Upper lobe of right lung (tissue), 1 donor: Measurements from ENCODE around the gene PTPRN2. TPM values are rescaled to one million over a fixed set of nuclear protein-coding genes. Genes with fewer than 3 reads are reported as not detected.

Experiments used
- ATAC-seq: fragments of 200-7000 bp; cut with Tn5 transposase; one replicate; pipeline ENCODE4 v1.9.1; 2020; ENCODE audit warnings: mild to moderate bottlenecking, moderate library complexity
- DNase-seq: peaks from one replicate; pipeline ENCODE4 v3.0.0-alpha.2; 2020
- H3K27ac ChIP-seq: fragments of 200-600 bp; one replicate; pipeline ENCODE4 v1.8.0; 2022
- H3K27me3 ChIP-seq: fragments of 200-600 bp; one replicate; pipeline ENCODE4 v1.8.0; 2022; ENCODE audit warnings: mild to moderate bottlenecking
- H3K36me3 ChIP-seq: fragments of 200-600 bp; one replicate; pipeline ENCODE4 v1.8.0; 2022
- H3K4me1 ChIP-seq: fragments of 200-600 bp; one replicate; pipeline ENCODE4 v1.8.0; 2022
- H3K4me3 ChIP-seq: fragments of 200-600 bp; one replicate; pipeline ENCODE4 v1.8.0; 2022; ENCODE audit warnings: mild to moderate bottlenecking
- H3K9me3 ChIP-seq: fragments of 200-600 bp; one replicate; pipeline ENCODE4 v1.8.0; 2022
- CTCF ChIP-seq: fragments of 200-600 bp; IDR thresholded peaks from one replicate; pipeline ENCODE4 v1.8.0; 2022; ENCODE audit warnings: antibody characterized with exemption
- intact Hi-C: fragments of 100-400 bp; cut with DNase I; formaldehyde crosslinking; loops from one replicate; pipeline ENCODE4 v1.11.0; 2022
- total RNA-seq: library from RNA; stranded (reverse); fragmentation: NEBNext Ultra II Directional; extraction: Animal tissue kit (Norgen Biotek cat#: 25700); gene quantifications from one replicate; pipeline ENCODE4 v1.2.1, GENCODE V29; 2021
- donor health status: DM: no; HTN: yes; CAD: no; lungs with severe emphysema.

PTPRN2 gene
- total RNA-seq, 1 donor from 2014 or later, result 4.9 TPM

- no peak for TF ChIP-seq CTCF
- intact Hi-C loops, result no loop called here
- no peak for DNase-seq
- Histone ChIP-seq H3K9me3 (peaks cover 13% of the 10 kb centered on the region), H3K27ac (no peak overlapping the region), H3K36me3 (no peaks in the 10 kb centered on the region), H3K27me3 (no peaks in the 10 kb centered on the region), H3K4me3 (no peak overlapping the region), H3K4me1 (no peaks in the 10 kb centered on the region)
- no peak for ATAC-seq
Observed at GRCh38 chr7:157971501-157971900, 616.1 kb downstream of the PTPRN2 start.

DNA sequence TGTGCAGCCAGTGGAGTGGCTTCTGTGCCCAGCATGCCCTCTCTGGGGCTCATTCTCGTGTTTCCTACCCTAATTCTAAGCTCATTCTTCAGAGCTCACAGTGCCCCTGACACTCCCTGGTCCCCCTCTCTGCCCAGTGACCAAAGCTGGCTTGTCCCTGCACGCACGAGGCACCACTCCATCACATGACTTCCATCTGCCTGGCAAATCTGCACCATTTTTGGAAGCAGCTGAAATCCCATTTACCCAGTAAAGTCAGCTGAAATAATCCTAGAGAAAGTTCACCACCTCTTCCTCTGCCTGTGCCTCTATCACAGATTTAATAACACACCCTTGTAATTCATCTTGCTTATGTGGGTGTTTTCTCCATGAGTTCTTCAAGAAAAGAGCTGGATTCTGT, 616.9 kb downstream of the PTPRN2 start:
- intact Hi-C loops, result no loop called here
- no peak for TF ChIP-seq CTCF

GRCh38 chr7:157969995-157970394, 617.6 kb downstream of the PTPRN2 start:
- Histone ChIP-seq H3K27ac (no peak overlapping the region), H3K27me3 (no peaks in the 10 kb centered on the region), H3K4me1 (no peaks in the 10 kb centered on the region), H3K9me3 (peaks cover 13% of the 10 kb centered on the region), H3K4me3 (no peak overlapping the region), H3K36me3 (no peaks in the 10 kb centered on the region)
- ATAC-seq (no peak), DNase-seq (no peak)
- TF ChIP-seq CTCF, result no peak
- intact Hi-C loops, result no loop called here

More for the DNA sequence above, 616.9 kb downstream of the PTPRN2 start:
- Histone ChIP-seq H3K4me3 (no peak overlapping the region), H3K4me1 (no peaks in the 10 kb centered on the region), H3K9me3 (peaks cover 13% of the 10 kb centered on the region), H3K27me3 (no peaks in the 10 kb centered on the region), H3K36me3 (no peaks in the 10 kb centered on the region), H3K27ac (no peak overlapping the region)
- ATAC-seq (no peak), DNase-seq (no peak)

DNA sequence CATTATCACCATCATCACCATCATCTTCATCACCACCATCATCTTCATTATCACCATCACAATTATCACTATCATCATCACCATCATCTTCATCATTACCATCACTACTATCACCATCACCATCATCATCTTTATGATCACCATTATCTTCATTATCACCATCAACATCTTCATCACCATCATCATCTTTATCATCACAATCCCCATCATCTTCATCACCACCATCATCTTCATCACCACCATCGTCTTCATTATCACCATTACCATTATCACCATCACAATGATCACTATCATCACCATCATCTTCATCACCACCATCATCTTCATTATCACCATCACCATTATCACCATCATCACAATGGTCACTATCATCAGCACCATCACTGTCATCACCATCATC, 621.1 kb downstream of the PTPRN2 start:
- no peak overlapping the region for H3K27ac ChIP-seq
- no peaks in the 10 kb centered on the region for H3K4me1 ChIP-seq
- H3K4me3 ChIP-seq, result no peak overlapping the region
- intact Hi-C loops, result no loop called here
- no peaks in the 10 kb centered on the region for H3K36me3 ChIP-seq
- DNase-seq (no peak), ATAC-seq (no peak)
- TF ChIP-seq CTCF, result no peak
- no peaks in the 10 kb centered on the region for H3K27me3 ChIP-seq
- no peaks in the 10 kb centered on the region for H3K9me3 ChIP-seq

- Histone ChIP-seq H3K4me3 (no peak overlapping the region), H3K36me3 (no peaks in the 10 kb centered on the region), H3K27me3 (peaks cover 9% of the 10 kb centered on the region), H3K4me1 (no peaks in the 10 kb centered on the region), H3K27ac (no peak overlapping the region), H3K9me3 (no peaks in the 10 kb centered on the region)
- DNase-seq (no peak), ATAC-seq (no peak)
- intact Hi-C loops, result no loop called here
- no peak for TF ChIP-seq CTCF
Observed at GRCh38 chr7:157964521-157964920, 623.1 kb downstream of the PTPRN2 start.

- Histone ChIP-seq H3K27me3 (peaks cover 9% of the 10 kb centered on the region), H3K4me1 (no peaks in the 10 kb centered on the region), H3K9me3 (no peaks in the 10 kb centered on the region), H3K36me3 (no peaks in the 10 kb centered on the region), H3K4me3 (no peak overlapping the region), H3K27ac (no peak overlapping the region)
- ATAC-seq, result no peak
- no peak for TF ChIP-seq CTCF
- no peak for DNase-seq
- intact Hi-C loops, result no loop called here
Observed at GRCh38 chr7:157964016-157964415, 623.6 kb downstream of the PTPRN2 start.
